Measurements from ENCODE around the gene ELAVL2. TPM values are rescaled to one million over a fixed set of nuclear protein-coding genes. Genes with fewer than 3 reads are reported as not detected.

ELAVL2 gene
- total and polyA plus RNA-seq, 2 donors (not counting 3 experiments of a cell fraction or from before 2014, with no cell fraction given) = 0.06 to 0.20 TPM

- no peaks in the 10 kb centered on the region for H3K4me1 ChIP-seq (ENCODE audit: control insufficient read depth, extremely low read depth, insufficient read depth, low read length)
- no peak overlapping the region for H2AFZ ChIP-seq (ENCODE audit: low read depth, low read length)
- ChIA-PET CTCF (no interaction called here), POLR2A (no interaction called here)
- intact Hi-C loops (cut with micrococcal nuclease) (no loop called here), dilution Hi-C loops (cut with MboI; ENCODE audit: extremely low pct_ligation_motif_present, low sequenced_read_pairs) (no loop called here)
- no peaks in the 10 kb centered on the region for H4K20me1 ChIP-seq (replicated peaks; ENCODE audit: control insufficient read depth, extremely low read depth, insufficient read depth, low read length)
- no peaks in the 10 kb centered on the region for H3K36me3 ChIP-seq (ENCODE audit: control insufficient read depth in 2 of 2, extremely low read depth in 1 of 2, insufficient read depth in 2 of 2, low read length in 2 of 2)
- no peak for TF ChIP-seq MAX (IDR thresholded peaks at IDR 0.05; ENCODE audit: insufficient read depth, insufficient read length)
- TF ChIP-seq CTCF (IDR thresholded peaks at IDR 0.05; ENCODE audit: extremely low read depth in 1 of 2, insufficient read depth in 1 of 2, low read depth in 1 of 2, low read length in 2 of 2) = no peak
- no peak for TF ChIP-seq POLR2A (IDR thresholded peaks at IDR 0.05; ENCODE audit: low read depth, low read length)
- TF ChIP-seq FOS (IDR thresholded peaks at IDR 0.05; ENCODE audit: borderline replicate concordance, insufficient read depth, low read length) = no peak
- no peak for TF ChIP-seq JUN (IDR thresholded peaks at IDR 0.05; ENCODE audit: borderline replicate concordance, insufficient read depth, insufficient read length, low read depth)
- TF ChIP-seq GATA2 (IDR thresholded peaks at IDR 0.05; ENCODE audit: insufficient read depth, insufficient read length, low read depth, low read length) = no peak
- no peak for TF ChIP-seq MYC (IDR thresholded peaks at IDR 0.05; ENCODE audit: low read depth, low read length)
- TF ChIP-seq POLR2AphosphoS5 (IDR thresholded peaks at IDR 0.05; ENCODE audit: insufficient read depth, low read depth, low read length) = no peak
- no peak for TF ChIP-seq EZH2 (IDR thresholded peaks at IDR 0.05; ENCODE audit: borderline replicate concordance, low read depth, low read length, severe bottlenecking)
- no TSS peak for BruUV-seq (replicated peaks)
- H3K9me3 ChIP-seq (replicated peaks; ENCODE audit: control insufficient read depth, insufficient read depth, low read length) = no peaks in the 10 kb centered on the region
- DNase-seq (ENCODE audit: low read depth, low spot score) (no peak), FAIRE-seq (no peak)
- no peak overlapping the region for H3K4me3 ChIP-seq (replicated peaks in 1 of 3; ENCODE audit: insufficient read depth in 1 of 3, low read depth in 1 of 3, low read length in 3 of 3)
- no peak overlapping the region for H3K4me2 ChIP-seq (ENCODE audit: insufficient read depth, low read length)
- no peak overlapping the region for H3K27ac ChIP-seq (ENCODE audit: insufficient read depth, low read depth, low read length)
- no peaks in the 10 kb centered on the region for H3K79me2 ChIP-seq (ENCODE audit: control insufficient read depth, insufficient read depth, low read length)
- no peak overlapping the region for H3K9ac ChIP-seq (replicated peaks; ENCODE audit: extremely low read depth, insufficient read depth, low read length)
- H3K9me1 ChIP-seq (replicated peaks; ENCODE audit: control insufficient read depth, extremely low read depth, insufficient read depth, low read length) = no peaks in the 10 kb centered on the region
- H3K27me3 ChIP-seq (ENCODE audit: control insufficient read depth in 2 of 2, insufficient read depth in 2 of 2, low read length in 2 of 2) = no peaks in the 10 kb centered on the region
Observed at GRCh38 chr9:23841304-23841703, 15.3 kb upstream of the ELAVL2 start.

Data from endothelial cell of umbilical vein (primary cell).